ENCODE results near the gene SFTPB.

The SFTPB gene

DNA sequence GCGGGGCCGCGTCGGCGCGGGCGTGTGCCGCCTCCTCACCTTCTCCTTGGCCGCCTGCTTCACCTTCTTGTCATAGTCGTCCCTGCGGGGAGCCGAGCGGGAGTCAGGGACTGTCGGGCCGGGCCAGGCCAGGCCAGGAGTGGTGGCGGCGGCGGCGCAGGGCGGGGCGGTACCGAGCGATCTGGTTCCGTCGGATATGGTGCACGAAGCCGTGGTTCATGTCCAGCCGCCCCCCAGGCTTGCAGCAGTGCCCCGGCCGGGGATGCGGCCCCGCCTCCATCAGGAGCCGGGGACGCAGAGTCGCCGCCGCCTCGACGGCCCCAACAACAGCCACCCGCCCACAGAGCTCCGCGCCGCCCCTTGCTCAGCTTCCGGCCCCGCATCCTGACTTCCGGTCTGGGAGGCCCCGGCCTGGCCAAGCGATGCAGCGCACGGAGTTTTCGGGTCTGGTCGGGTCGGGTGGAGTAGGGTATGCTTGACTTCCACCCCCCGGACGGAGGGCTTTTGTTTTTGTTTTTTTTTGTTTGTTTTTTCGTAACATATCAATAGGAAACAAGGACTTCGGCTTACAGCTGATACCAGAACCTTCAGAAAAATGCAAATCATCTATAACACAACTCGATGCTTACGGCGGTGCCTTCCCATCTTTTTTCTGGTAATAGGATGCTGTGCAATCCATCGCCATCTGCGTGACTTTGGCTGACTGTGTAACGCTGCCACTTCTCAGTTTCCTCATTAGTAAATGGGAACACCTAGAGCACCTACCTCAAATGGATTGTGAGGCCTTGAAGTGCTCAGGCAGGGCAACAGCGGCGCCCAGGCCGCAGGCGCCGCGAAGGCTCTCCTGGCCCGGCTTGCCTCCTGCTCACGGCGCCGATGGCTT is 56.1 kb downstream of the SFTPB start, which contains the start of gene C2orf68:
TSS of gene C2orf68 (minus strand) at position 362 of the 883 bp plus-strand sequence. CDS start at position 280, 82 bp downstream.
- DNase-seq (ENCODE audit: low read depth) = peak; percentile 70

- no peak for DNase-seq (ENCODE audit: low read depth)
These were observed 56.7 kb downstream of the SFTPB start for GRCh38 chr2:85611217-85611704.
